ENCODE data around the gene USP9X.

The USP9X gene

GRCh38 chrX:41045960-41046567 is 39.2 kb upstream of the USP9X start:
- POLR2A ChIA-PET = interaction anchor here (1.6 kb wide), 1 partner anchor 38 kb away, joined by 5 read pairs; no protein-coding TSS in a partner anchor
- TF ChIP-seq ZNF335 (tag by site-specific recombination; conservative IDR thresholded peaks at IDR 0.05) (no peak), ZBTB17 (tag by site-specific recombination; IDR thresholded peaks at IDR 0.05) (0 out of 2 replicates have a peak, but pooled peaks have one; percentile 30)
- TF ChIP-seq, protein P1, sequence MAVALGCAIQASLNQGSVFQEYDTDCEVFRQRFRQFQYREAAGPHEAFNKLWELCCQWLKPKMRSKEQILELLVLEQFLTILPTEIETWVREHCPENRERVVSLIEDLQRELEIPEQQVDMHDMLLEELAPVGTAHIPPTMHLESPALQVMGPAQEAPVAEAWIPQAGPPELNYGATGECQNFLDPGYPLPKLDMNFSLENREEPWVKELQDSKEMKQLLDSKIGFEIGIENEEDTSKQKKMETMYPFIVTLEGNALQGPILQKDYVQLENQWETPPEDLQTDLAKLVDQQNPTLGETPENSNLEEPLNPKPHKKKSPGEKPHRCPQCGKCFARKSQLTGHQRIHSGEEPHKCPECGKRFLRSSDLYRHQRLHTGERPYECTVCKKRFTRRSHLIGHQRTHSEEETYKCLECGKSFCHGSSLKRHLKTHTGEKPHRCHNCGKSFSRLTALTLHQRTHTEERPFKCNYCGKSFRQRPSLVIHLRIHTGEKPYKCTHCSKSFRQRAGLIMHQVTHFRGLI (tag by site-specific recombination; IDR thresholded peaks at IDR 0.05) = peak; percentile 90
- H3K36me3 ChIP-seq (ENCODE audit: control insufficient read depth in 2 of 2, insufficient read depth in 1 of 2, low read length in 2 of 2) = no peaks in the 10 kb centered on the region
- no peak overlapping the region for H3K27ac ChIP-seq (ENCODE audit: extremely low read depth, low read depth, low read length)
- CTCF ChIA-PET = interaction anchor here (0.6 to 0.7 kb wide), 2 partner anchors 11 to 398 kb away, joined by 3 to 7 read pairs; partner anchors contain the start of gene CXorf38
- H3K4me1 ChIP-seq (ENCODE audit: control insufficient read depth, insufficient read depth, low read length) = no peaks in the 10 kb centered on the region
- no peaks in the 10 kb centered on the region for H3K9me3 ChIP-seq (ENCODE audit: control insufficient read depth, insufficient read depth, low read depth, low read length)
- H3K4me3 ChIP-seq (ENCODE audit: low read depth, low read length) = no peak overlapping the region

DNA sequence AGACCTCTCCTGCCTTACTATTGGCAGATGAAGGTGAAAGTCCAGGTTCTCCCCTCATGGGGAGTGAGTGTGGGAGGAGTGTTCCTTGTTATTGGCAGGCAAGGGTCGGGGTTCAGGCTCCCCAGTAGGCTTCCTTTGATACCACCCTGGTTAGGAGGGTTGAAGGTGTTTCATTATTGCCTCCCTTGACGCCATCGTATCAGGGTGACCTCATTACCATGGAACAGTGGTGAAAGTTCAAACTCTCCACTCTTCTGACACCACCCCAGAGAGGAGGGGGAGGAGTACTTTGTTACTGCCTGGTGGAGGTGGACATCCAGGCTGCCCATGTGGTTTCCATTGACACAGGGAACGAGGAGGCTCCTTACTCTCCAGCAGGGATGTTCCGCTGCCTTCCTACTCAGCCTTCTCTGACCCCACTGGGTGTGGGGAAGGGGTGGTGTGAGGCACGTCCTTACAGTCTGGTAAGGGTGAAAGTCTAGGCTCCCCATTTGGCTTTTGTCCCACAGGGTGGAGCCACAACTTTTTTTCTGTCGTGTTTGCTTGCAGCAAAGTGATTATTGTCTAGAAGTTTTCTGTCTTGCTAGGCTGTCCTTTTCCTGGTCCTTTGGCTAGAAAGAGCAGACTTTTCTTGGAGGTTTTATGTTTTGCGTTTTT is 37.2 kb upstream of the USP9X start:
- H3K4me1 ChIP-seq (ENCODE audit: control insufficient read depth, insufficient read depth, low read length) = no peaks in the 10 kb centered on the region
- H3K4me3 ChIP-seq (ENCODE audit: low read depth, low read length) = no peak overlapping the region
- no peak overlapping the region for H3K27ac ChIP-seq (ENCODE audit: extremely low read depth, low read depth, low read length)
- H3K9me3 ChIP-seq (ENCODE audit: control insufficient read depth, insufficient read depth, low read depth, low read length) = no peaks in the 10 kb centered on the region
- no peaks in the 10 kb centered on the region for H3K36me3 ChIP-seq (ENCODE audit: control insufficient read depth in 2 of 2, insufficient read depth in 1 of 2, low read length in 2 of 2)
- TF ChIP-seq ZNF529 (tag by site-specific recombination; IDR thresholded peaks at IDR 0.05; ENCODE audit: insufficient replicate concordance) = no peak
- TF ChIP-seq ZNF692 (tag by site-specific recombination; IDR thresholded peaks at IDR 0.05) = no peak
- TF ChIP-seq ZNF571 (tag by site-specific recombination; IDR thresholded peaks at IDR 0.05) = no peak
- POLR2A ChIA-PET = no interaction called here
- CTCF ChIA-PET = no interaction called here

GRCh38 chrX:41050359-41050758 is 34.9 kb upstream of the USP9X start:
- no peaks in the 10 kb centered on the region for H3K36me3 ChIP-seq (ENCODE audit: control insufficient read depth in 2 of 2, insufficient read depth in 1 of 2, low read length in 2 of 2)
- no peak for TF ChIP-seq HIC1 (tag by site-specific recombination; IDR thresholded peaks at IDR 0.05)
- no peak for TF ChIP-seq ZNF837 (tag by site-specific recombination; IDR thresholded peaks at IDR 0.05)
- no peak for TF ChIP-seq ZBTB1 (tag by site-specific recombination; IDR thresholded peaks at IDR 0.05)
- TF ChIP-seq SCRT1 (tag by site-specific recombination; IDR thresholded peaks at IDR 0.05; ENCODE audit: borderline replicate concordance) = peak; percentile 66; the same call in 1 of the 2 replicates
- TF ChIP-seq CTCF (tag by site-specific recombination; IDR thresholded peaks at IDR 0.05) = no peak
- TF ChIP-seq ZIC2 (tag by site-specific recombination; IDR thresholded peaks at IDR 0.05) = no peak
- TF ChIP-seq ZNF23 (tag by site-specific recombination; IDR thresholded peaks at IDR 0.05; ENCODE audit: borderline replicate concordance) = no peak
- TF ChIP-seq BCL11A (tag by site-specific recombination; IDR thresholded peaks at IDR 0.05; ENCODE audit: low read depth) = no peak
- no peak for TF ChIP-seq MZF1 (tag by site-specific recombination; IDR thresholded peaks at IDR 0.05; ENCODE audit: borderline replicate concordance)
- peak; percentile 82 for TF ChIP-seq SCRT2 (tag by site-specific recombination; IDR thresholded peaks at IDR 0.05)
- TF ChIP-seq ZSCAN23 (tag by site-specific recombination; IDR thresholded peaks at IDR 0.05) = no peak
- TF ChIP-seq, protein P2, sequence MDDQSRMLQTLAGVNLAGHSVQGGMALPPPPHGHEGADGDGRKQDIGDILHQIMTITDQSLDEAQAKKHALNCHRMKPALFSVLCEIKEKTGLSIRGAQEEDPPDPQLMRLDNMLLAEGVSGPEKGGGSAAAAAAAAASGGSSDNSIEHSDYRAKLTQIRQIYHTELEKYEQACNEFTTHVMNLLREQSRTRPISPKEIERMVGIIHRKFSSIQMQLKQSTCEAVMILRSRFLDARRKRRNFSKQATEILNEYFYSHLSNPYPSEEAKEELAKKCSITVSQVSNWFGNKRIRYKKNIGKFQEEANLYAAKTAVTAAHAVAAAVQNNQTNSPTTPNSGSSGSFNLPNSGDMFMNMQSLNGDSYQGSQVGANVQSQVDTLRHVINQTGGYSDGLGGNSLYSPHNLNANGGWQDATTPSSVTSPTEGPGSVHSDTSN (CRISPR knock-in tag; IDR thresholded peaks at IDR 0.05) = no peak
- TF ChIP-seq, protein P3, sequence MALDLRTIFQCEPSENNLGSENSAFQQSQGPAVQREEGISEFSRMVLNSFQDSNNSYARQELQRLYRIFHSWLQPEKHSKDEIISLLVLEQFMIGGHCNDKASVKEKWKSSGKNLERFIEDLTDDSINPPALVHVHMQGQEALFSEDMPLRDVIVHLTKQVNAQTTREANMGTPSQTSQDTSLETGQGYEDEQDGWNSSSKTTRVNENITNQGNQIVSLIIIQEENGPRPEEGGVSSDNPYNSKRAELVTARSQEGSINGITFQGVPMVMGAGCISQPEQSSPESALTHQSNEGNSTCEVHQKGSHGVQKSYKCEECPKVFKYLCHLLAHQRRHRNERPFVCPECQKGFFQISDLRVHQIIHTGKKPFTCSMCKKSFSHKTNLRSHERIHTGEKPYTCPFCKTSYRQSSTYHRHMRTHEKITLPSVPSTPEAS (tag by site-specific recombination; IDR thresholded peaks at IDR 0.05) = no peak
- no peak overlapping the region for H3K4me3 ChIP-seq (ENCODE audit: low read depth, low read length)
- CTCF ChIA-PET = no interaction called here
- no peaks in the 10 kb centered on the region for H3K9me3 ChIP-seq (ENCODE audit: control insufficient read depth, insufficient read depth, low read depth, low read length)
- POLR2A ChIA-PET = no interaction called here
- H3K4me1 ChIP-seq (ENCODE audit: control insufficient read depth, insufficient read depth, low read length) = no peaks in the 10 kb centered on the region
- H3K27ac ChIP-seq (ENCODE audit: extremely low read depth, low read depth, low read length) = no peak overlapping the region
